Neural crest cell (in vitro differentiated cells): ENCODE results near the gene UPB1. TPM values are rescaled to one million over a fixed set of nuclear protein-coding genes. Genes with fewer than 3 reads are reported as not detected.
"Not testable (repeated sequence)": the region's sequence is repeated elsewhere in the genome, so short reads cannot be mapped to it uniquely, and the experiment has no call there.

Source experiments
- DNase-seq: peaks from one replicate; pipeline ENCODE4 v3.0.0; 2021; ENCODE audit warnings: low read depth, mixed read lengths, low spot score
- H3K27ac Mint-ChIP-seq: one replicate; pipeline ENCODE4 v1.8.0; 2021; ENCODE audit warnings: mild to moderate bottlenecking, mixed read lengths; ENCODE audit not compliant: unreplicated experiment
- H3K27me3 Mint-ChIP-seq: 2 replicates; pipeline ENCODE4 v1.8.0; 2021; ENCODE audit warnings: low read depth, mild to moderate bottlenecking, mixed read lengths
- H3K36me3 Mint-ChIP-seq: 2 replicates; pipeline ENCODE4 v1.8.0; 2021; ENCODE audit warnings: low read depth, mild to moderate bottlenecking, mixed read lengths
- H3K4me1 Mint-ChIP-seq: 2 replicates; pipeline ENCODE4 v1.8.0; 2021; ENCODE audit warnings: mixed read lengths
- H3K4me3 Mint-ChIP-seq: one replicate; pipeline ENCODE4 v1.8.0; 2021; ENCODE audit warnings: mild to moderate bottlenecking, mixed read lengths
- H3K9me3 Mint-ChIP-seq: 2 replicates; pipeline ENCODE4 v1.8.0; 2021; ENCODE audit warnings: mixed read lengths
- total RNA-seq: library from RNA; stranded (reverse); gene quantifications from 2 replicates; pipeline ENCODE4 v1.2.1, GENCODE V29; 2021
- TF ChIP-seq, protein P1 (sequence below): fragments of 200-600 bp; sonication (generic); conservative IDR thresholded peaks from 2 replicates; pipeline ENCODE4 v1.5.0; 2021; ENCODE audit warnings: antibody characterized with exemption, mild to moderate bottlenecking

UPB1 gene
- total RNA-seq, 1 donor from 2014 or later, result not detected

DNA sequence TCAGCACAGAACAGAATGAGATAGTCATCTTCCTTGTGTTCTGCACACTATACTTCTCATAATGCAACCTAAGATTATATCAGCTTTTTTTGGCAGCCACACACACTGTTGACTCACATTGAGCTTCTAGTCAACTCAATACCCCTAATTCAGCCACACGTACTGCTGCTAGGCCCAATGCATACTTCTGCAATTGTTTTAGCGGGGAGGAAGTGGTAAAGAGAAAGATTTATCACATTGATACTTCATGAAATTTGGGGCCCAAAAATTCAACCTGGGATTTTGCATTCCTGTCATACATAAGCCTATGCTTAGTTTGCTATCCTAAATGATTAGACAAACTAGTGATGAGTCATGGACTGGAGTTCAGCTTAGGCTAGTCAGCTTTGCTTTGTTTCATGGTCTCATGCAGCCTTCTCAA lies 8.6 kb upstream of the UPB1 start:
- no peak overlapping the region for H3K27ac Mint-ChIP-seq
- H3K36me3 Mint-ChIP-seq, result no peaks in the 10 kb centered on the region
- no peak for DNase-seq
- TF ChIP-seq, protein P1, sequence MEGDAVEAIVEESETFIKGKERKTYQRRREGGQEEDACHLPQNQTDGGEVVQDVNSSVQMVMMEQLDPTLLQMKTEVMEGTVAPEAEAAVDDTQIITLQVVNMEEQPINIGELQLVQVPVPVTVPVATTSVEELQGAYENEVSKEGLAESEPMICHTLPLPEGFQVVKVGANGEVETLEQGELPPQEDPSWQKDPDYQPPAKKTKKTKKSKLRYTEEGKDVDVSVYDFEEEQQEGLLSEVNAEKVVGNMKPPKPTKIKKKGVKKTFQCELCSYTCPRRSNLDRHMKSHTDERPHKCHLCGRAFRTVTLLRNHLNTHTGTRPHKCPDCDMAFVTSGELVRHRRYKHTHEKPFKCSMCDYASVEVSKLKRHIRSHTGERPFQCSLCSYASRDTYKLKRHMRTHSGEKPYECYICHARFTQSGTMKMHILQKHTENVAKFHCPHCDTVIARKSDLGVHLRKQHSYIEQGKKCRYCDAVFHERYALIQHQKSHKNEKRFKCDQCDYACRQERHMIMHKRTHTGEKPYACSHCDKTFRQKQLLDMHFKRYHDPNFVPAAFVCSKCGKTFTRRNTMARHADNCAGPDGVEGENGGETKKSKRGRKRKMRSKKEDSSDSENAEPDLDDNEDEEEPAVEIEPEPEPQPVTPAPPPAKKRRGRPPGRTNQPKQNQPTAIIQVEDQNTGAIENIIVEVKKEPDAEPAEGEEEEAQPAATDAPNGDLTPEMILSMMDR, result no peak
- H3K4me3 Mint-ChIP-seq, result no peak overlapping the region
- peaks cover 5% of the 10 kb centered on the region for H3K9me3 Mint-ChIP-seq
- H3K27me3 Mint-ChIP-seq, result peaks cover 14% of the 10 kb centered on the region
- H3K4me1 Mint-ChIP-seq, result no peaks in the 10 kb centered on the region

DNA sequence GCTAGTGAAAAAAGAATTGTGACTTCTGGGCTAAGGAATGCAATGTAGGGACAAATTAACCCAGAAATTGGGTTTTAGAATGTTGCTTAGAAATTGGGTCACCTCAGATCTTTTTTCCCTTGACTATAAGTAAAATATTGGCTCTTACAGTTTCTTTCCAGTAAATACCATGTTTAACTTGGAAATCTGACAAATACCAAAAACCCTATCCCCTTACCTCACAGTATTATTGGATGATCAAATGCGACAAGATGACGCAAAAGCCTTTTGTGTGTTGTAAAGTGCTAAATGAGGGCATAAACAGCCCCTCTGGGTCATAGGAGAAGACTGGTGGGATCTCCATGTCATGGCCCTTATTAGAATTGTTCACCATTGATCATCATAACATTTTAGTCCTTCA lies 6.1 kb upstream of the UPB1 start:
- TF ChIP-seq, protein P1, result no peak
- Mint-ChIP-seq H3K4me1 (no peaks in the 10 kb centered on the region), H3K27ac (no peak overlapping the region), H3K27me3 (peaks cover 33% of the 10 kb centered on the region), H3K9me3 (peaks cover 5% of the 10 kb centered on the region), H3K36me3 (no peaks in the 10 kb centered on the region), H3K4me3 (no peak overlapping the region)
- no peak for DNase-seq

- H3K36me3 Mint-ChIP-seq, DNase-seq: not testable (repeated sequence)
- H3K27me3 Mint-ChIP-seq, result peaks cover 34% of the 10 kb centered on the region
These were observed 5.7 kb upstream of the UPB1 start for GRCh38 chr22:24489434-24489833.

DNA sequence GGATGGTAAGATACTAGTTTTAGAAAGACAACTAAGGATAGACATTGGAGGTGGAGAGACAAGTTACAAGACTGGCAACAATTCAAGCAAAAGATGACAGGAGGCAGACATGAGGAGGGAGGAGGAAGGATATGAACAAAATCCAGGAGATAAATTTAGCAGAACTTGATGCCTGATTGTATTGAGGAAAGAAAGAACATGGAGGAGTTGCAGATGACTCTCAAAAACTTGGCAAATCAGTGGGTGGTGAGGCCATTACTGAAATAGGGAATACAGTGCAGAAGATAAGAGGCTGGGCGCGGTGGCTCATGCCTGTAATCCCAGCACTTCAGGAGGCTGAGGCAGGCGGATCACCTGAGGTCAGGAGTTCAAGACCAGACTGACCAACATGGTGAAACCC lies 2.7 kb upstream of the UPB1 start:
- Mint-ChIP-seq H3K36me3 (no peaks in the 10 kb centered on the region), H3K9me3 (peaks cover 5% of the 10 kb centered on the region), H3K27ac (no peak overlapping the region), H3K27me3 (peaks cover 61% of the 10 kb centered on the region), H3K4me1 (no peaks in the 10 kb centered on the region), H3K4me3 (no peak overlapping the region)
- DNase-seq, result no peak
- TF ChIP-seq, protein P1, result no peak

More at GRCh38 chr22:24489434-24489833, 5.7 kb upstream of the UPB1 start:
- H3K27ac Mint-ChIP-seq, H3K4me1 Mint-ChIP-seq, H3K4me3 Mint-ChIP-seq, H3K9me3 Mint-ChIP-seq: not testable (repeated sequence)

DNA sequence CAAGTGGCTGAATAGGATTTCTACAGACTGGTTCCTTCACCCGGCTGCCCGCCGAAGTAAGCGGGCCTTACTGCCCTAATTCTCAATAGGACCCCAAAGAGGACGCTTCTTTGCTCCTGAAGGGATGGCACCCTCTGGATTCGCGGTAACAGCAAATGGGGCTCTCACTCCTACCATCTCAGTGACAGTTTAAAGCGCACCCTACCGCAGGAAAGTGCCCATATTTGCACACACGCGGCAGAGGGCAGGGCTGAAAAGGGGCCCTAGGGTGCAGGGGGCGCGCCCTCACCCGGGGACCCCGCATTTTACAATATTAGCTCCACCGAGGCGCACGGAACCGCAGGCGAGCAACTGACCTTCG lies 985 bp upstream of the UPB1 start:
- Mint-ChIP-seq H3K4me3 (no peak overlapping the region), H3K4me1 (no peaks in the 10 kb centered on the region), H3K27me3 (peaks cover 70% of the 10 kb centered on the region), H3K36me3 (no peaks in the 10 kb centered on the region), H3K9me3 (peaks cover 5% of the 10 kb centered on the region), H3K27ac (no peak overlapping the region)
- no peak for DNase-seq
- TF ChIP-seq, protein P1, result no peak

- no peaks in the 10 kb centered on the region for H3K9me3 Mint-ChIP-seq
These were observed 188 bp downstream of the UPB1 start for GRCh38 chr22:24495365-24495675.

More at GRCh38 chr22:24495365-24495675, 188 bp downstream of the UPB1 start:
- no peak overlapping the region for H3K4me3 Mint-ChIP-seq
- H3K36me3 Mint-ChIP-seq, result no peaks in the 10 kb centered on the region
- DNase-seq, result no peak
- H3K27ac Mint-ChIP-seq, result no peak overlapping the region
- peaks cover 76% of the 10 kb centered on the region for H3K27me3 Mint-ChIP-seq
- H3K4me1 Mint-ChIP-seq, result peaks cover 6% of the 10 kb centered on the region
- TF ChIP-seq, protein P1, result no peak
